ENCODE data around the gene CCDC34. TPM values are rescaled to one million over a fixed set of nuclear protein-coding genes. Genes with fewer than 3 reads are reported as not detected.
"Not testable (repeated sequence)": the region's sequence is repeated elsewhere in the genome, so short reads cannot be mapped to it uniquely, and the experiment has no call there.

The CCDC34 gene
- total and polyA plus RNA-seq, 2 experiments from 2014 or later = 10.1 to 56.0 TPM

GRCh38 chr11:27339941-27340340 lies 23.1 kb downstream of the CCDC34 start:
- Histone ChIP-seq H4K20me1 (replicated peaks; ENCODE audit: insufficient read depth) (no peaks in the 10 kb centered on the region), H3K4me2 (no peak overlapping the region), H3K4me1 (ENCODE audit: insufficient read depth) (no peaks in the 10 kb centered on the region), H3F3A (replicated peaks; ENCODE audit: low read depth) (no peaks in the 10 kb centered on the region), H3K27me3 (ENCODE audit: insufficient read depth) (no peaks in the 10 kb centered on the region), H3K36me3 (ENCODE audit: insufficient read depth) (peaks cover 3% of the 10 kb centered on the region; the same call in 1 of the 2 replicates), H2AFZ (no peak overlapping the region), H3K79me2 (replicated peaks; ENCODE audit: insufficient read depth) (no peaks in the 10 kb centered on the region), H3K4me3 (no peak overlapping the region), H3K27ac (ENCODE audit: low read depth) (no peak overlapping the region), H3K9me2 (ENCODE audit: insufficient read depth) (no peaks in the 10 kb centered on the region)
- Mint-ChIP-seq H3K4me1 (no peaks in the 10 kb centered on the region), H3K36me3 (ENCODE audit: low read depth) (peaks cover 20% of the 10 kb centered on the region; the same call in 2 of the 3 replicates), H3K27me3 (ENCODE audit: insufficient read depth, low read depth, poor library complexity) (no peaks in the 10 kb centered on the region), H3K9me3 (peaks cover 10% of the 10 kb centered on the region; the same call in 2 of the 3 replicates), H3K27ac (no peak overlapping the region), H3K4me3 (no peak overlapping the region)
- ATAC-seq (no peak), DNase-seq (ENCODE audit: low spot score) (no peak)
- TF ChIP-seq EZH2phosphoT487 (IDR thresholded peaks at IDR 0.05; ENCODE audit: unreplicated experiment) (no peak), EZH2 (IDR thresholded peaks at IDR 0.05; ENCODE audit: low read depth, unreplicated experiment) (no peak), STAT1 (IDR thresholded peaks at IDR 0.05; ENCODE audit: unreplicated experiment) (no peak), JUNB (IDR thresholded peaks at IDR 0.05; ENCODE audit: unreplicated experiment) (no peak), POLR2AphosphoS5 (IDR thresholded peaks at IDR 0.05; ENCODE audit: low read depth) (no peak), ZNF331 (CRISPR knock-in tag; IDR thresholded peaks at IDR 0.05; ENCODE audit: low read depth) (no peak)
- TF ChIP-seq, protein P1, sequence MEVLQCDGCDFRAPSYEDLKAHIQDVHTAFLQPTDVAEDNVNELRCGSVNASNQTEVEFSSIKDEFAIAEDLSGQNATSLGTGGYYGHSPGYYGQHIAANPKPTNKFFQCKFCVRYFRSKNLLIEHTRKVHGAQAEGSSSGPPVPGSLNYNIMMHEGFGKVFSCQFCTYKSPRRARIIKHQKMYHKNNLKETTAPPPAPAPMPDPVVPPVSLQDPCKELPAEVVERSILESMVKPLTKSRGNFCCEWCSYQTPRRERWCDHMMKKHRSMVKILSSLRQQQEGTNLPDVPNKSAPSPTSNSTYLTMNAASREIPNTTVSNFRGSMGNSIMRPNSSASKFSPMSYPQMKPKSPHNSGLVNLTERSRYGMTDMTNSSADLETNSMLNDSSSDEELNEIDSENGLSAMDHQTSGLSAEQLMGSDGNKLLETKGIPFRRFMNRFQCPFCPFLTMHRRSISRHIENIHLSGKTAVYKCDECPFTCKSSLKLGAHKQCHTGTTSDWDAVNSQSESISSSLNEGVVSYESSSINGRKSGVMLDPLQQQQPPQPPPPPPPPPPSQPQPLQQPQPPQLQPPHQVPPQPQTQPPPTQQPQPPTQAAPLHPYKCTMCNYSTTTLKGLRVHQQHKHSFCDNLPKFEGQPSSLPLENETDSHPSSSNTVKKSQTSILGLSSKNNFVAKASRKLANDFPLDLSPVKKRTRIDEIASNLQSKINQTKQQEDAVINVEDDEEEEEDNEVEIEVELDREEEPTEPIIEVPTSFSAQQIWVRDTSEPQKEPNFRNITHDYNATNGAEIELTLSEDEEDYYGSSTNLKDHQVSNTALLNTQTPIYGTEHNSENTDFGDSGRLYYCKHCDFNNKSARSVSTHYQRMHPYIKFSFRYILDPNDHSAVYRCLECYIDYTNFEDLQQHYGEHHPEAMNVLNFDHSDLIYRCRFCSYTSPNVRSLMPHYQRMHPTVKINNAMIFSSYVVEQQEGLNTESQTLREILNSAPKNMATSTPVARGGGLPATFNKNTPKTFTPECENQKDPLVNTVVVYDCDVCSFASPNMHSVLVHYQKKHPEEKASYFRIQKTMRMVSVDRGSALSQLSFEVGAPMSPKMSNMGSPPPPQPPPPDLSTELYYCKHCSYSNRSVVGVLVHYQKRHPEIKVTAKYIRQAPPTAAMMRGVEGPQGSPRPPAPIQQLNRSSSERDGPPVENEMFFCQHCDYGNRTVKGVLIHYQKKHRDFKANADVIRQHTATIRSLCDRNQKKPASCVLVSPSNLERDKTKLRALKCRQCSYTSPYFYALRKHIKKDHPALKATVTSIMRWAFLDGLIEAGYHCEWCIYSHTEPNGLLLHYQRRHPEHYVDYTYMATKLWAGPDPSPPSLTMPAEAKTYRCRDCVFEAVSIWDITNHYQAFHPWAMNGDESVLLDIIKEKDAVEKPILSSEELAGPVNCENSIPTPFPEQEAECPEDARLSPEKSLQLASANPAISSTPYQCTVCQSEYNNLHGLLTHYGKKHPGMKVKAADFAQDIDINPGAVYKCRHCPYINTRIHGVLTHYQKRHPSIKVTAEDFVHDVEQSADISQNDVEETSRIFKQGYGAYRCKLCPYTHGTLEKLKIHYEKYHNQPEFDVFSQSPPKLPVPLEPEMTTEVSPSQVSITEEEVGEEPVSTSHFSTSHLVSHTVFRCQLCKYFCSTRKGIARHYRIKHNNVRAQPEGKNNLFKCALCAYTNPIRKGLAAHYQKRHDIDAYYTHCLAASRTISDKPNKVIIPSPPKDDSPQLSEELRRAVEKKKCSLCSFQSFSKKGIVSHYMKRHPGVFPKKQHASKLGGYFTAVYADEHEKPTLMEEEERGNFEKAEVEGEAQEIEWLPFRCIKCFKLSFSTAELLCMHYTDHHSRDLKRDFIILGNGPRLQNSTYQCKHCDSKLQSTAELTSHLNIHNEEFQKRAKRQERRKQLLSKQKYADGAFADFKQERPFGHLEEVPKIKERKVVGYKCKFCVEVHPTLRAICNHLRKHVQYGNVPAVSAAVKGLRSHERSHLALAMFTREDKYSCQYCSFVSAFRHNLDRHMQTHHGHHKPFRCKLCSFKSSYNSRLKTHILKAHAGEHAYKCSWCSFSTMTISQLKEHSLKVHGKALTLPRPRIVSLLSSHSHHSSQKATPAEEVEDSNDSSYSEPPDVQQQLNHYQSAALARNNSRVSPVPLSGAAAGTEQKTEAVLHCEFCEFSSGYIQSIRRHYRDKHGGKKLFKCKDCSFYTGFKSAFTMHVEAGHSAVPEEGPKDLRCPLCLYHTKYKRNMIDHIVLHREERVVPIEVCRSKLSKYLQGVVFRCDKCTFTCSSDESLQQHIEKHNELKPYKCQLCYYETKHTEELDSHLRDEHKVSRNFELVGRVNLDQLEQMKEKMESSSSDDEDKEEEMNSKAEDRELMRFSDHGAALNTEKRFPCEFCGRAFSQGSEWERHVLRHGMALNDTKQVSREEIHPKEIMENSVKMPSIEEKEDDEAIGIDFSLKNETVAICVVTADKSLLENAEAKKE (CRISPR knock-in tag; IDR thresholded peaks at IDR 0.05) = no peak

DNA sequence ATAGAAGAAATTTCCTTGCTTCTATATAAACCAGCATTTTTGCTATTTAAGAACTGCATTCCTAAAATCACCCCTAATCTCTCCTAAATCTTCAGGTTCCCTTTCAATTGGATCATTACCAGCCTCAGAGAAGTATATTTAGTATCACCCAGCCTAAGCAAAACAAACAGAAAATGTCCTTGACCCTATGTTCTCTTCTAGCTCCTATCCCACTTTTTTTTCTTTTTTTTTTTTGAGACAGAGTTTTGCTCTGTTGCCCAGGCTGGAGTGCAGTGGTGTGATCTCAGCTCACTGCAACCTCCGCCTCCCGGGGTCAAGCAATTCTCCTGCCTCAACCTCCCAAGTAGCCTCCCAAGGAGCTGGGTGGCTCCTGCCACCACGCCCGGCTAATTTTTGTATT lies 28.3 kb downstream of the CCDC34 start:
- not testable (repeated sequence) for H4K20me1 ChIP-seq (replicated peaks; ENCODE audit: insufficient read depth); H3K79me2 ChIP-seq (replicated peaks; ENCODE audit: insufficient read depth); H3K27ac ChIP-seq (ENCODE audit: low read depth); H3K27me3 ChIP-seq (ENCODE audit: insufficient read depth); H3K4me2 ChIP-seq; H3K4me3 ChIP-seq; H3K9me3 Mint-ChIP-seq; H2AFZ ChIP-seq; H3K36me3 ChIP-seq (ENCODE audit: insufficient read depth); DNase-seq (ENCODE audit: low spot score); ATAC-seq; H3K27me3 Mint-ChIP-seq (ENCODE audit: insufficient read depth, low read depth, poor library complexity); H3K4me3 Mint-ChIP-seq; H3K27ac Mint-ChIP-seq; H3K36me3 Mint-ChIP-seq (ENCODE audit: low read depth); H3F3A ChIP-seq (replicated peaks; ENCODE audit: low read depth); H3K9me2 ChIP-seq (ENCODE audit: insufficient read depth)
- peaks cover 10% of the 10 kb centered on the region for H3K4me1 Mint-ChIP-seq
- peaks cover 20% of the 10 kb centered on the region; the same call in 1 of the 2 replicates for H3K4me1 ChIP-seq (ENCODE audit: insufficient read depth)

All from GM23338 (cell line).